ENCODE results near the gene NCR1. TPM values are rescaled to one million over a fixed set of nuclear protein-coding genes. Genes with fewer than 3 reads are reported as not detected.
"Not testable (repeated sequence)": the region's sequence is repeated elsewhere in the genome, so short reads cannot be mapped to it uniquely, and the experiment has no call there.

The NCR1 gene
- total RNA-seq, 4 donors from 2014 or later, result 0.41 to 1.9 TPM; not detected in 2

- DNase-seq, result no peak
- intact Hi-C loops (cut with DNase I; ENCODE audit: low total_unique reads), result no loop called here
- no peak for TF ChIP-seq POLR2A (IDR thresholded peaks at IDR 0.05)
- TF ChIP-seq POLR2AphosphoS5 (IDR thresholded peaks at IDR 0.05), result no peak
- no peak for TF ChIP-seq EP300 (IDR thresholded peaks at IDR 0.05; ENCODE audit: low read depth)
- no peak for TF ChIP-seq CTCF (IDR thresholded peaks at IDR 0.05)
- WGBS, 2 donors (ENCODE audit: low coverage in 1 of 2), result 63 to 86% methylated on average over 1 to 7 of the region's 9 CpGs
- no peak overlapping the region for H3K27ac ChIP-seq
- no peaks in the 10 kb centered on the region for H3K4me1 ChIP-seq
- H3K27me3 ChIP-seq, result peaks cover 15% of the 10 kb centered on the region
- no peak overlapping the region for H3K4me3 ChIP-seq
- in situ Hi-C loops (cut with MboI; ENCODE audit: low pct_ligation_motif_present in 1 of 4, low pct_unique_long_range_greater_than_20kb in 1 of 4, low sequenced_read_pairs in 3 of 4), result no loop called here
- H3K9me3 ChIP-seq, result no peaks in the 10 kb centered on the region
- no peaks in the 10 kb centered on the region for H3K36me3 ChIP-seq
Measured at GRCh38 chr19:54883228-54883627, 22.7 kb upstream of the NCR1 start.

- no peak for TF ChIP-seq CTCF (IDR thresholded peaks at IDR 0.05)
- no peak for TF ChIP-seq POLR2AphosphoS5 (IDR thresholded peaks at IDR 0.05)
- no peak for TF ChIP-seq POLR2A (IDR thresholded peaks at IDR 0.05)
- no peak for TF ChIP-seq EP300 (IDR thresholded peaks at IDR 0.05; ENCODE audit: low read depth)
- no peak overlapping the region for H3K27ac ChIP-seq
- H3K36me3 ChIP-seq, result no peaks in the 10 kb centered on the region
- H3K9me3 ChIP-seq, result no peaks in the 10 kb centered on the region
- DNase-seq, result no peak
- no peaks in the 10 kb centered on the region for H3K4me1 ChIP-seq
- in situ Hi-C loops (cut with MboI; ENCODE audit: low pct_ligation_motif_present in 1 of 4, low pct_unique_long_range_greater_than_20kb in 1 of 4, low sequenced_read_pairs in 3 of 4) (no loop called here), intact Hi-C loops (cut with DNase I; ENCODE audit: low total_unique reads) (loop anchor here (5.0 kb wide), 1 partner anchor 1241 kb away; no protein-coding TSS in a partner anchor)
- no peaks in the 10 kb centered on the region for H3K27me3 ChIP-seq
- 88% methylated on average over 10 of the region's 10 CpGs; no CpG with 5 or more reads in 1 of the 2 donors for WGBS, 2 donors (ENCODE audit: low coverage in 1 of 2)
- H3K4me3 ChIP-seq, result no peak overlapping the region
Measured at GRCh38 chr19:54888239-54888638, 17.7 kb upstream of the NCR1 start.

- intact Hi-C loops (cut with DNase I; ENCODE audit: low total_unique reads) (loop anchor here (5.0 kb wide), 1 partner anchor 1242 kb away; no protein-coding TSS in a partner anchor), in situ Hi-C loops (cut with MboI; ENCODE audit: low pct_ligation_motif_present in 1 of 4, low pct_unique_long_range_greater_than_20kb in 1 of 4, low sequenced_read_pairs in 3 of 4) (no loop called here)
- H3K9me3 ChIP-seq, result no peaks in the 10 kb centered on the region
- 74 to 100% methylated on average over 1 to 11 of the region's 11 CpGs for WGBS, 2 donors (ENCODE audit: low coverage in 1 of 2)
- no peak overlapping the region for H3K4me3 ChIP-seq
- H3K36me3 ChIP-seq, result no peaks in the 10 kb centered on the region
- TF ChIP-seq CTCF (IDR thresholded peaks at IDR 0.05) (no peak), POLR2A (IDR thresholded peaks at IDR 0.05) (no peak), POLR2AphosphoS5 (IDR thresholded peaks at IDR 0.05) (no peak), EP300 (IDR thresholded peaks at IDR 0.05; ENCODE audit: low read depth) (no peak)
- H3K4me1 ChIP-seq, result no peaks in the 10 kb centered on the region
- no peaks in the 10 kb centered on the region for H3K27me3 ChIP-seq
- no peak for DNase-seq
- no peak overlapping the region for H3K27ac ChIP-seq
Measured at GRCh38 chr19:54889566-54889965, 16.4 kb upstream of the NCR1 start.

- Histone ChIP-seq H3K36me3 (no peaks in the 10 kb centered on the region), H3K4me1 (no peaks in the 10 kb centered on the region), H3K9me3 (no peaks in the 10 kb centered on the region), H3K4me3 (no peak overlapping the region), H3K27ac (no peak overlapping the region), H3K27me3 (no peaks in the 10 kb centered on the region)
- TF ChIP-seq EP300 (IDR thresholded peaks at IDR 0.05; ENCODE audit: low read depth) (no peak), POLR2AphosphoS5 (IDR thresholded peaks at IDR 0.05) (no peak), POLR2A (IDR thresholded peaks at IDR 0.05) (no peak), CTCF (IDR thresholded peaks at IDR 0.05) (no peak)
- intact Hi-C loops (cut with DNase I; ENCODE audit: low total_unique reads) (no loop called here), in situ Hi-C loops (cut with MboI; ENCODE audit: low pct_ligation_motif_present in 1 of 4, low pct_unique_long_range_greater_than_20kb in 1 of 4, low sequenced_read_pairs in 3 of 4) (no loop called here)
- WGBS, 2 donors (ENCODE audit: low coverage in 1 of 2), result 43% methylated on average over 7 of the region's 7 CpGs; no CpG with 5 or more reads in 1 of the 2 donors
- no peak for DNase-seq
Measured at GRCh38 chr19:54893406-54893805, 12.5 kb upstream of the NCR1 start.

GRCh38 chr19:54894106-54894505 lies 11.8 kb upstream of the NCR1 start:
- H3K27me3 ChIP-seq; H3K9me3 ChIP-seq; H3K4me3 ChIP-seq; intact Hi-C loops (cut with DNase I; ENCODE audit: low total_unique reads); H3K4me1 ChIP-seq; DNase-seq; in situ Hi-C loops (cut with MboI; ENCODE audit: low pct_ligation_motif_present in 1 of 4, low pct_unique_long_range_greater_than_20kb in 1 of 4, low sequenced_read_pairs in 3 of 4); H3K36me3 ChIP-seq; H3K27ac ChIP-seq: not testable (repeated sequence)
- WGBS, 2 donors (ENCODE audit: low coverage in 1 of 2), result 92% methylated on average over 16 of the region's 16 CpGs; no CpG with 5 or more reads in 1 of the 2 donors

All from transverse colon (tissue), 4 donors.